ENCODE data around the gene ARHGAP15.

ARHGAP15 gene

DNA sequence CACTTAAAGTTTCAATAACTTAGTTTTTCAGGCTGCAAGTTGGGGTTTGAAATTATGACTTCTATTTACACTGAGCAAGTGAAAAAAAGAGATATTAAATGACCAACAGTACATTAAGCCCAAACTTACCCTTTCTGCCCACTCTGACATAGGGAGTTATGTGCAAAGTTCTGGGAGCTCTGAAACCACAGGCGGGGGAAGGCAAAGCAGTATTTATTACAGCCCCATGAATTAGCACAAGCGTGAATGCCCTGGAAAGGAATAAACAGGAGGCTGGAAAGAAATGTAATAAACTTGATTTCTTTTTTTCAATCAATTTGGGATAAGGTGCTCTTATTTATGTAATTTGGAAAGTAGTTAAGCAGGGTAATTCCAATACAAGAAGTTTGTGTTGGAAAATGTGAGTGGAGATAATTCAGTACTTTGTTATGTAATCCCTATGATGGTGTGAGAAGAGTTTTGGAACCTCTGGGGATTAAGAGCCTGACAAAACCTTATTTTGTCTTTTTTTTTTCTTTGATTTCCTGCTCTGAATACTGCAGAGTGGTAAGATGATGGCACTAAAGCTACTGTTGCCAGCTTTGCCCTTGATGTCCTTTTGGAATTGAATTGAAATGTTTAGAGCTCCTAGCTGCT lies 351.5 kb downstream of the ARHGAP15 start:
- no peak for DNase-seq (ENCODE audit: low read depth)
- no peak overlapping the region for H3K4me3 ChIP-seq (ENCODE audit: low read depth, low read length)
- TF ChIP-seq, protein P1, sequence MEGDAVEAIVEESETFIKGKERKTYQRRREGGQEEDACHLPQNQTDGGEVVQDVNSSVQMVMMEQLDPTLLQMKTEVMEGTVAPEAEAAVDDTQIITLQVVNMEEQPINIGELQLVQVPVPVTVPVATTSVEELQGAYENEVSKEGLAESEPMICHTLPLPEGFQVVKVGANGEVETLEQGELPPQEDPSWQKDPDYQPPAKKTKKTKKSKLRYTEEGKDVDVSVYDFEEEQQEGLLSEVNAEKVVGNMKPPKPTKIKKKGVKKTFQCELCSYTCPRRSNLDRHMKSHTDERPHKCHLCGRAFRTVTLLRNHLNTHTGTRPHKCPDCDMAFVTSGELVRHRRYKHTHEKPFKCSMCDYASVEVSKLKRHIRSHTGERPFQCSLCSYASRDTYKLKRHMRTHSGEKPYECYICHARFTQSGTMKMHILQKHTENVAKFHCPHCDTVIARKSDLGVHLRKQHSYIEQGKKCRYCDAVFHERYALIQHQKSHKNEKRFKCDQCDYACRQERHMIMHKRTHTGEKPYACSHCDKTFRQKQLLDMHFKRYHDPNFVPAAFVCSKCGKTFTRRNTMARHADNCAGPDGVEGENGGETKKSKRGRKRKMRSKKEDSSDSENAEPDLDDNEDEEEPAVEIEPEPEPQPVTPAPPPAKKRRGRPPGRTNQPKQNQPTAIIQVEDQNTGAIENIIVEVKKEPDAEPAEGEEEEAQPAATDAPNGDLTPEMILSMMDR (conservative IDR thresholded peaks at IDR 0.05; ENCODE audit: low read depth, low read length) = no peak

DNA sequence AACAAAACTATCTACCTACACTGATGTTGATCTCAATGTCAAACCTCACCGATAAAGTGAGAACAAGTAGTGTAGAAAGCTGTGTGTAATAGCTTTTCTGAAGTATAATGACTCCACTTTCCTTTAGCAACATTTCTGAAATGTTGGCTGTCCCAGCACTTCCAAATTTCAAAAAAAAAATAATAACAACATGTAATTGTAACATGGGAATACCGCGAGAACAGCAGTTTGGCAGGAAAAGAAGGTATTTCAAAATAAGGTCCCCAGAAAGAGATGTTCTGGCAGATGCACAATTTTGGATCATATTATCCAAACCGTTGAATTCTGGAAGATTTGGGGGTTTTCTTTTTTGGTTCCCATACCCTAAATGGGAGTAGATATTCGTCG lies 352.0 kb downstream of the ARHGAP15 start:
- TF ChIP-seq, protein P1 (conservative IDR thresholded peaks at IDR 0.05; ENCODE audit: low read depth, low read length) = no peak
- no peak for DNase-seq (ENCODE audit: low read depth)
- no peak overlapping the region for H3K4me3 ChIP-seq (ENCODE audit: low read depth, low read length)

DNA sequence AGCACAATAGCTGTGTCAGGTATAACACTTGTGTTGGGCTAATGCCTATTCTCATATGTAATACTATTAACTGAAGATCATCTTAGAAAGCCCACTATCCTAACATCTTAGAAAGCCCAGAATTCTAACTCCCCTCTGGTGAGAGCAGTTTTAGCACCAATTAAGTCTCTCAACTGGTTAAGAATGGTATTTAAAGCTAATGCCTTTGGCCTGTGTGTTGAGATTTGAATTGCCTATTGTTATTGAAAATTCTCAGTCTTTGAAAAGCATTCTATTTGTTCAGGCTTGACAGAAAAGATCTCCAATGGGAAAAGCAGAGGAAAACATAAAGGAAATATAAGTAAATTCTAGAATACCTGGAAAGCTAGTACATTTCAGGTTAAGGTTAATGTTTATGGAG lies 352.5 kb downstream of the ARHGAP15 start:
- H3K4me3 ChIP-seq (ENCODE audit: low read depth, low read length) = no peak overlapping the region
- TF ChIP-seq, protein P1 (conservative IDR thresholded peaks at IDR 0.05; ENCODE audit: low read depth, low read length) = no peak
- no peak for DNase-seq (ENCODE audit: low read depth)

GRCh38 chr2:143482316-143482715 lies 353.1 kb downstream of the ARHGAP15 start:
- H3K4me3 ChIP-seq (ENCODE audit: low read depth, low read length) = no peak overlapping the region
- TF ChIP-seq, protein P1 (conservative IDR thresholded peaks at IDR 0.05; ENCODE audit: low read depth, low read length) = no peak
- peak; percentile 77 for DNase-seq (ENCODE audit: low read depth)

DNA sequence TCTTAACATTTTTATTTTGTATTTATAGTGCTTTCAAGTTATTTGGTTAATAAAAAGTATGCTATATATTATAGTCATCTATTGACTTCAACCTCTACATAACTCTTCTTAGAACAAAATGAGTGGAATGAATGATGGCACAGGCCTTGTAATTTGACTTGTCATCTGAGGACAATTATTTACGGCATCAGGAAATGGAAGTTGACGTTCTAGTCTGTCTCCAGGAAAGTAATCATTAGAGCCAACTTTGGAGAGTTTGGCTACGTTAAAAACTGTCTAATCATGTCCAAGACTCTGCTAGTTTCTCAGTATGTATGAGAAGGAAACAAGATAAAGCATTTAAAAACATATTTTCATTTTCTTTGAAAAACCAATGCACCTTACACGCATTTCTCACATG lies 353.6 kb downstream of the ARHGAP15 start:
- no peak overlapping the region for H3K4me3 ChIP-seq (ENCODE audit: low read depth, low read length)
- no peak for DNase-seq (ENCODE audit: low read depth)
- TF ChIP-seq, protein P1 (conservative IDR thresholded peaks at IDR 0.05; ENCODE audit: low read depth, low read length) = no peak

DNA sequence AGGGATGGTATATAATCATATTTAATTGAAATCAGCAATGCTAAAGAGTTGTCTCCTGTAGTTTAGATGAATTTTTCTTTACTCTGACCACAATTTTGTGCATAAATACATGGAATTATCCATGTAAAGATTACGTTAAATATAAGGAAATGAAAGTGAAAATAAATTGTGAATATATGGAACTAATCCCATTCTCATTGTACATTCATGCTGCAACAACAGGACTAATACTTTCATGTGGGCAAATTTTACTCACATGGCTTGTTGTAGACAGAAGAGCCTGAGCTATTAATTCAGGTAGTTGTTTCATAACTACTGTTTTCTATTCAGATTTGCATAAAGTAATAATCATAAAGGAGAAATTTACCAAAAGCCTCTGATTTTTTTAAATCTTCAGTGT lies 357.8 kb downstream of the ARHGAP15 start:
- H3K4me3 ChIP-seq (ENCODE audit: low read depth, low read length) = no peak overlapping the region
- no peak for DNase-seq (ENCODE audit: low read depth)
- TF ChIP-seq, protein P1 (conservative IDR thresholded peaks at IDR 0.05; ENCODE audit: low read depth, low read length) = no peak

GRCh38 chr2:143489145-143489544 lies 359.9 kb downstream of the ARHGAP15 start:
- TF ChIP-seq, protein P1 (conservative IDR thresholded peaks at IDR 0.05; ENCODE audit: low read depth, low read length) = no peak
- peak; percentile 84 for DNase-seq (ENCODE audit: low read depth)
- H3K4me3 ChIP-seq (ENCODE audit: low read depth, low read length) = no peak overlapping the region

Measured in choroid plexus epithelial cell (primary cell).